NCI-H524 (cell line): ENCODE measurements around the gene GMPPB.

Experiments
- DNase-seq, 2 experiments: peaks; one replicate each; lab custom pipeline; 2025; lab: John Stamatoyannopoulos, UW

Gene GMPPB

DNA sequence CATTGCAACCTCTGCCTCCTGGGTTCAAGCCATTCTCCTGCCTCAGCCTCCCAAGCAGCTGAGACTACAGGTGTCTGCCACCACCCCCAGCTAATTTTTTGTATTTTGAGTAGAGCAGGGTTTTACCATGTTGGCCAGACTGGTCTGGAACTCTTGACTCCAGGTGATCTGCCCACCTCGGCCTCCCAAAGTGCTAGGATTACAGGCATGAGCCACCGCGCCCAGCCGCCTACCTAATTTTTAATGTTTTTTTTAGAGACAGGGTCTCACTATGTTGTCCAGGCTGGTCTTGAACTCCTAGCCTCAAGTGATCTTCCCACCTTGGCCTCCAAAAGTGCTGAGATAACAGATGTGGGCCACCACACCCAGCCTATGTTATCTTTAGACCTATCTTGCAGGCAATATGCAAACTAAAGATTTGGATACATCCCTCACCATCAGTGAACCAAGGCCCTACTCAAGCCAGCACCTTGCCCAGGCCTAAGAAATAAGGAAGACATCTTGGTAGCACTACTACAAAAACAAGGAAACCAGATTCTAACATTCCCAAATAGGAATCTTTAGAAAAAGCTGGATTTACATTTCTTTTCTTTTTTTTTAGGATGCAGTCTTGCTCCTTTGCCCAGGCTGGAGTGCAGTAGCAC is 6.3 kb upstream of the GMPPB start:
- no peak for DNase-seq

DNA sequence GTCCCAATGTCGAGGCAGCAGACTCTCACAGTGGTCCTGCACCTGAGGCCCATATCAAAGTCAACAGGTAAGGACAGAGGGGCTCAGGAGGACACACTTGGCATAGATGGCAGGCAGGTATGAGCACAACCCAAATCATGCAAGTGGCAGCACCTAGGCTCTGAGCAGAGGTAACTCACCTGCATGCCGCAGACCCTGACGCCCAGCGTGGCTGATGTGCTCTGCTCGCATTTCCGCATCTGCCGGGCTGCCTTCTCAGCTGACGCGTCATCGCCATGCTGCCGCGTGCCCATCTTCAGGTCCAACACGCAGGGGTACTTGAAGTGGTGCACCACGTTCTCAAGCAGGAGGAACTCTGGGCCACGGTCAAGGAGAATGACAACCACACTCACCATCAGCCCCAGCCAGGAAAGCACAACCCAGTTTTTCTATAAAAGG is 4.2 kb upstream of the GMPPB start:
- no peak for DNase-seq

DNA sequence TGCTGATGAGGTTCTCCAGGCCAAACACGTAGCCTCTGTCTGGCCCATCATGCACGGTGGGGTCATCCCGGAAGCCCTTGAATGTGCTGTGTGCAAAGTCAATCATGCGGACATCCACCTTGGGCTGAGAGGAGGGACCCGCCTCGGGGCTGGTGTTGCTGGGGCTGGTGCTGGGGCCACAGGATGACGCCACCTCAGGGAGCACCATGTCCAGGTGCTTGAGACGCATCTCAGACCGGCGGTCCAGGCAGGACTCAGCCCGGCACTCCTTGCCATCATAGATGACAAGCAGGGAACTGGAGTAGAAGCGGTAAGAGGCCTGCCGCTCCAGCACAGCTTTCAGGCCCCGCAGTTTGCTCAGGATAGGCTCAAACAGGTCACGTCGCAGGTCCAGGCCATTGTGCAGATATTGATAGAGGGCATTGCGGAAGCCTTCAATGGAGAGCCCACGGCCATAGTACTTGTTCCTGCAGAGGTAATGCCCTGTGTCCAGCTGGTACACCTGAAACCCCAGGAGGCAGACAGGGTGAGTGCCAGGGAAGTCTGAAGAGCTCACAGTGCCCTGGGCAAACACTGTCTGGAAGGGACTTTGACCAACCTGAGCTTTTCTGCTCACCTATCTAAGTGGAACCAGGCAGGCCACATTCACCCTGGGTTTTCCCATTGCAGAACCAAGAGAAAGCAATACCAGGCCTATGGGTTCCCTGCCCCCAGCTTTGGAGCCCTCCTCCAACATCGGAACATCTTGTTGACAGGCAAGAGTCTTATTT is 3.6 kb upstream of the GMPPB start:
- no peak for DNase-seq

DNA sequence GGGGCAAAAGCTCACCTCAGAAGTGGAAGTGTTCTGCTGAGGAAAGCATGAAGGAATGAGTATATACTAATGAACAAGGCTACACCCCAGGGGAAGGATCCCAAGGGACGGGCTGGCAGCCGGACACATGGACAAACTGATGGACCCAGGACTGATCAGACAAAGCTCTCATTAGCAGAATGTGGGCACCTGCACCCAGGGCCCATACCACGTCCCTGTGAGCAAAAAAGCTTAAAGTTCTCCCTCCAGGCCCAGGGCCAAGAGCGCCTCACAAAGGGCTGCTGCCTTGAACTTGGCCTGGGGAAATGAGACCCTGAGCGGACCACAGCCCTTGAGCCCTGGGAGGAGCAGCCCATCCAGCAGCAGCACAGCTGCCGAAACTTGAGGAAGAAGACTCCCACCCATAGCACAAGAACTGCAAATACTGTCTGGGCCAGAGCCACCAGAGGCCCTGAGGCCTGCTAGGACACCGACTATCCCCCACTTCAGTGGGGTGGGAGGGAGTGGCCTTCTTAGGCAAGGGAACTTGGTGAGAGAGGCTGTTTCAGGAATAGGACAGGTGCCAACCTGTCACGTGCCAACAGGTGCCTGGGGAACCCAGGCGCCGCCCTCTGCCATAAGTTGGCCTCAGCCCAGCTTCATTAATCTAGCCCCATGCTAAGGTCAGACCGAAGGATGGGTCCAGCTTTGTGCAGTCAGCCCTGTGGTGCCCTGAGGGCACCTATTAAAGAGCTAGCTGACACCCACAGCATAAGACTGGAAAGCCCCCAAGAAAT is 2.3 kb upstream of the GMPPB start:
- no peak for DNase-seq

DNA sequence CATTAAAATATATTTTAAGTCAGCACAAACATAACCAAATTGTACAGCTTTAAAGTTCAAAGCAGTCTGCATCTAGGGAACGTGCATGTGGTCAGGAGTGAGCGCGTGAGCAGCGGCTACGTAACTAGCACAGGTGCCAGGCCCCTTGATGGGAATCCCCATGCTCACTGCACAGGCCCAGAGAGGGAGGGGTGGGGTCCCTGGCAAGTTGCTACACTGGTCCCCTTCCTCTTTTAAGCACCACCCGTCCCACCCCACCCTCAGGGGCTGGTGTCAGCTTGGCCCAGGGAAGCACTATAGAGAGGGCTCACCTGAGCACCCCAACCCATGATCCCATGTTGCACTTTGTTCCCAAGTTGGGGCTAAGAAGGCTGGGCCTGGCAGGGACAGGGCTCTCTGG is 835 bp upstream of the GMPPB start:
- no peak for DNase-seq

DNA sequence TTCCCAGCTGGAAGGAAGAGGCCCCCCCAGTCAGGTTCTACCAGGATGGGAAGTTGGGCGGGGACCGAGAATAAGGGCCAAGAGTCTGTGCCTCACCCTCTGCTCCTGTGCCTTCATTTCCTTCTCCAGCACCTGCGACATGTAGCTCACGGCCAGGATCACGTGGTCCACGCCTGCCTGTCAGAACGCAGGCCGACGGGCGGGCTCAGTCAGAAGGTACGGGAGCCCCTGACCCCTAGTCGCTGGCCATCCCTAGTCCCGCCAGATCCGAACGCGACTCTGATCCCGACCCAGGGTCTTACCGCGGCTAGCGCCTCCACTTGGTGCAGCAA is 489 bp downstream of the GMPPB start:
- DNase-seq: peak in 1 of 2 experiments; percentile 13

DNA sequence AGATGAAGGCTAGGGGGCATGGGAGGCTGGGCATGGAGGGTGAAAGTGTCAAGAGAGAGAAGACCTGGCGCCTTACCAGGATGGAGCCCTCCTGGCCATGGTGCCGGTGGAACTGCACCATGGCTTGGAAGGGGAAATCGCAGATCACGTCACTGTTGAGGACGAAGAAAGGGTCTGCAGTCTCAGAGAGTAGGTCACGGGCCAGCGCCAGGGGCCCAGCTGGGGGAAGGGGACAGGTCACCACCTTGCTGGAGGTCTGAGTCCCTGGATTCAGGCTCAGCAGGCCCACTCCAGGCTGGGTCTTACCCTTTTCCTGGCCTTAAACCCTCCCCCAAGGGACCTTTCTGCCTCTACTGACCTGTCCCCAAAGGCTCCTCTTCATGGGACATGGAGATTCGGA is 855 bp downstream of the GMPPB start:
- no peak for DNase-seq

DNA sequence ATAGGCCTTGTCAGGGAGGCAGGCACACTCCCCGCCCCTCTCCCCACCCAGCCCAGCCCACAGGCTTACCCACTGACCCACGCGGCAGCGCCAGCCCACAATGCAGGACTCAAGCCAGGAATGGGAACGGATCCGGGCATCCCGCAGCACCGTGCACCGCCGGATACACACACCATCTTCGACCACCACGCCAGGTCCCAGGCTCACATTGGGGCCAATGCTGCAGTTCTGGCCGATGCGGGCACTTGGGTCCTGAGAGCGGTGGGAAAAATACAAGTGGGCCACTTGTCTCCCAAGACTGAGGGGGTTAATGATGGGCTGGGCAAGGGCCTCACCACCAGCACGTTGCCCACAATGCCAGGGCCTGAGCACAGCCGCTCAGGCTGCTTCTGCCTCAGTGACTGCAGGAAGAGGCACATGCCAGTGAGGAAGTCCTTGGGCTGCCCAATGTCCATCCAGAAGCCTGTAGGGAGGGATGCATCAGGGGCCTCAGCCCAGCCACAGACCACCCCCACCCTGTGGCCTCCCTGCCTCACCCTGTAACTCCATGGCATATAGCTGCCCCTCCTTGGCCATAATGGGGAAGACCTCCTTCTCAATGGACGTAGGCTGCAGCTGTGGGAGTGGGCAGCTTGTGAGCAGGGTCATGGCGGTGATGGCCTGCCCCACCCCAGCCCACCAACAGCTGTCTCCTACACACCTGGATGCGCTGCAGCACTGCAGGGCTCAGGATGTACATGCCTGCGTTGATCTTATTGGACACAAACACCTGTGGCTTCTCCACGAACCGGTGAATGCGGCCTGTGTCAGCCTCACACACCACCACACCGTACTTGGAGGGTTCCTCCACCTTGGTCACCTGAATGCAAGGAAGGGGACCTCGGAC is 1.6 kb downstream of the GMPPB start:
- no peak for DNase-seq

DNA sequence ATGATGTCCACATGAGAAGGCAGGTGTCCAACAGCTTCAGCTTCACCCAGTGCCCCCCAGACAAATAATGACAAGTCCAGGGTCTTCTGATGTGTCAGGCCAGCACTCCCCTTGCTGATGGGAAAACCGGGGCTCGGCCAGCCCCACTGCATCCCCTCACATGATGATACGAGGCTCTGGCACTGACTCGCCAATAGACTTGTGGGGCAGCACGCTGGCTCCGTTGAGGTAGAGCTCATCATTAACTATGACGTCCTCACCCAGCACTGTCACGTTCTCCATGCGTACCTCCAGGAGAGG is 2.2 kb downstream of the GMPPB start:
- no peak for DNase-seq

DNA sequence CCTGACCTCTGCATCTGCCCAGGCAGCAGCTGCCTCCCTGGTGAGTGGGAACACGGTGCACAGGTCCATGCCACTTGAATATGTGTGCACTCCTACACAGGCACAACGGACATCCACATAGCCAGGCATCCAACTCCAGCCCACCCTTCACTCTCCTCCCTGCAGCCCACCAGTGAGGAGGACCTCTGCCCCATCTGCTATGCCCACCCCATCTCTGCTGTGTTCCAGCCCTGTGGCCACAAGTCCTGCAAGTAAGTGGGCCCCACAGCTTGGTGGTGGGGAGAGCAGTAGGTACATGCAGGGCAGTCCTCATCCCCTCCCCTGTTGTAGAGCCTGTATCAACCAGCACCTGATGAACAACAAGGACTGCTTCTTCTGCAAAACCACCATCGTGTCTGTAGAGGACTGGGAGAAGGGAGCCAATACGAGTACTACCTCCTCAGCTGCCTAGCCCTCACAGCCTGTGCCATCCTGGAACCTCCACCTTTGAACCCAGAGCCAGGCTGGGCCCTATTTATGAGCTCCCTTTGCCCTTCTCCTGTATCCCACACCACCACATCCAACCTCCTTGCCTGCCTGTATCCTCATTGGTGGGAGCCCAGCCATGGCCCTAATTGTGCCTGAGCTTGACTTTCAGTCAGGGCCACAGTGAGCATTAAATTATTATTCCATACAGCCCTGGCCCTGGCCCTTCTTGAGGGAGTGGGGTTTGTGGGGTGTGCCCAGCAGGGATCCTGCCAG is 2.7 kb downstream of the GMPPB start:
- peak in 1 of 2 experiments; percentile 17 for DNase-seq

DNA sequence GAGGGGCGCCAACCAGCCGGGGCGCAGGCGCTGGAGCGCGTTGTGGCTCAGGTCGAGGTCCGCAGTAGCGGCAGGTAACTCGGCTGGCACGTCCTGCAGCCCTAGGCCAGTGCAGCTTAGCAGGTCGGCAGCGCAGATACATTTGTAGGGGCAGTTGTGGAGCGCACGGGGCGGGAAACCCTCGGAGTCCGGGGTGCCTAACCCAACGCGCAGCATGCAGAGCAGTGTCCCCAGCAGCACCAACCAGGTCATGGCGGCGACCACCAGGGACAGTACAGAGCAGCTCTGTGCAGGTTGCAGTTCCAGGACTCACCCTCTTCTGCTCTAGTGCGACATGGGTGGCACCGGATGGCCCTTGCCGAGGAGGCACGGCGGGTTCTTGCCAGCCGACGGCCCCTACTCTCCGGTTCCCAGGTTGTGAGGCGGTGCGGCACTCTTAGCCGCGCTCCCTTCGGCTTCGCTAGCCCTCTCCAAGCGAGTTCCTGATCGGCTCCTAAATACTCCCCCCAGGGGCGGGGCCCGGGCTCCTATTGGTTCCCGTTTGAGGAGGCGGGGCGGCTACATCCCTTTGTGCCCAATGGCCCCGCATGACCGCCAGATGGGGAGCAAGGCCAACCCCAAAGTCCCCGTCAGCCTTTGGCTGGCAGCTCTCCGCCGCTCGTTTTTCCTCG is 4.4 kb downstream of the GMPPB start, which contains the start of gene AMIGO3:
TSS of gene AMIGO3 (minus strand) at position 471 of the 671 bp plus-strand sequence. CDS start at position 252, 219 bp downstream.
- peak; percentile 92 to 93 for DNase-seq

DNA sequence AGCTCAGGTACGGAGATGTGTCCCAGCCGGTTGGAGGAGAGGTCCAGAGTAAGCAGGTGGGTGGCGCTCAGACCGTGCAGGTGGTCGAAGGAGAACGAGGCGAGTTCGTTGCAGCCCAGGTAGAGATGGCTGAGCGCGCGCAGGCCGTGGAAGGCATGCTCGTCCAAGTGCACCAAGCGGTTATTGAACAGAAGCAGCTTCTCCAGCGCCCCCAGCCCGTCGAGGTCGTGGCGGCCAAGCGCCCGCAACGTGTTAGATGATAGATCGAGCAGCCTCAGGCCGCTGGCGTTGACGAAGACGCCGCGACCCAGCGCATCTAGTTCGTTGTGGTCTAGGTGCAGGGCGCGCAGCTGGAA is 4.9 kb downstream of the GMPPB start:
- DNase-seq: no peak

DNA sequence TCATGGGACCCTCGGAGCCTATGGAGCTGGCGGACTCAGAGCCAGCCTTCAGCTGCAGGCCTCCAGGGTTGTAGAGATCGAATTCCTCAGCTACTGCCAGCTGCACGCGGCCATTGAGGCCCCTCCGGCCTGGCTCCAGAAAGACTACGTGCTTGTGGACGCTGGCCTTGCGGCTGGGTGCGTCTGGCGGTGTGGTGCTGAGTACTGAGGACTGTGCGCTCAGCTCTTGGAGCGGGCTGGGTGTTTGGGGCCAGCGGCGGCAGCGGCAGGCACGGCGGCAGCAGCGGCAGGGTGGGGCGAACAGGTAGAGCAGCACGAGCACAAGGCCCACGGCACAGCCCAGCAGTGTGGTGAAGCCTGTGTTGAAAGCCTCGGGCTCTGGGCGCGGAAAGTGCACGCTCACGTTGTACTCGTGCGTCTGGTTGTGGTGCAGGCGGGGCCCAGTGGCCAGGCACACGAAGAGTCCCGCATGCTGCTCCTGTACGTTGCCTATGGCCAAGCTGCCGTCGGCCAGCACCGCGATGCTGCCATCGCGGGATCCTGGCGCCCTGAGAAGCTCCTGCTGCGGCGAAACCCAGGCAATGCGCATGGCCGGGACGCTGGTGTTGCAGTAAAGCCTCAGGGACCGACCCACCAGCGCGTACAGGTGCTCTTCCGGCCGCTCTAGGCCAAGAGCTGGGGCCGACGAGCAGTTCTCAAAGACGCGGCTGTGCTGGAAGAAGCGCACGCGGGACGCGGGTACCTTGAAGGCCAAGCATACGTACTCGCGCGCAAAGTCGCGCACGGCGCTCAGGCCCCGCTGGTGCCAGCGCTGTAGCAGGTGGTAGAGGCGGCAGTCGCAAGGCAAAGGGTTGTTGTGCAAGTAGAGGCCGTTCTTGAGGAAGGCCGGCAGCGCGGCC is 5.5 kb downstream of the GMPPB start:
- DNase-seq: no peak

DNA sequence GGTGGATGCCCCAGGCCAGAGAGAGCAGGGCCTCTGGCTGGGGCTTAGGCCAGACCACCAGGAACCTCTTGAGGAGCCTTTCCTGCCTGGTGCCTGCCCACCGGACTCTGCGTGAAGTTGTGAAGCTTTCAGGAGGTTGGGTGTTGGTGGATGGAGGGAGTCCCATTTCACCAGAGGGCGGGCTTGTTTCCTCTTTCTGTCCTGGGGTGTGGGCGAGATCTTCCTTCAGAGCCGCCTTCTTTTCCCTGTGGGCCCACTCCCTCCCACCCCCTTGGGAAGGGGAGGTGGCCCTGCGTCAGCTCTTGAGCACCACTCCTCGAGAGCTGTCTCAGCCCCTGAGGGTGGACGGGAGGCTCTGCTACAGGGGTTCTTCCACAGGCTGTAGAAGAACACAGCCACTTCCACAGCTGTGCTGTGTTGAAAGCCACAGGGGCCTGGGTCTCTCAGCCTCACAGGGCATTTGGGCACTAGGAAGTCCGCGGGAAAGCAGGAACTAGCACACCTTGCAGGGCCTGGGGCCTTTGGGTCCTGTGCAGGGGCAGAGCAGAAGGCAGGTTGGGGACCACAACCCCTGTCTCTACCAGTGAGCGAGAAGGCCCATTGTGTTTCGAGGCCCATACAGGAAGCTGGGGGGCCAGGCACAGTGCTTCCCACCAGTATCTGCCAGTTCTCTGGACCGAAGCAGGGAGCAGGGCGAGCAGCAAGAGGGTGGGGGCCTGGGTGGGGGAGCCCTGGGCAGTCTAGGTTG is 6.4 kb downstream of the GMPPB start:
- DNase-seq: no peak

DNA sequence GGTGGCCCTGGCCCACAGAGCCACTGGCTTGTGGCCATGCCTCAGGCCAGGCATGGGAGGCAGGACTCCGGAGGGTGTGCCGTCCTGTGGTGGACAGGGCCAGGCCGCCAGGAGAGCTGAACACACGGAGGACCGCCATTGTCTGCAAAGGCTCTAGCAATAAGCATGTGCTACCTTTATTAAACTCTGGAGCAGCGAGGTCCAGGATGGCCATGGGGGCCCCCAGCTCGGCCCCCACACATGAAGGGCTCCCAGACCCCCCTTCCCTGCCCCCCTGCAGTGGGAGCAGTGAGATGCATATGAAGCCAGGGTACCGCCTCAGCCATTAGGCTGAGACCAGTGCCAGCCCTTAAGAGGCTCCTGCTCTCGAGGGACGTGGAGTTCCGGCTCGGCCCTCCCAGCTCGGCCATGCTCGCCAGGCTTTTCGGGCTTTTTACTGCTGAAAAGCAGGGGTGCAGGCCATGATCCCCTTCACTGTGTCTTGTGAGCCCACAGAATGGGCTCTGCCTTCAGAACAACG is 7.0 kb downstream of the GMPPB start:
- no peak for DNase-seq

DNA sequence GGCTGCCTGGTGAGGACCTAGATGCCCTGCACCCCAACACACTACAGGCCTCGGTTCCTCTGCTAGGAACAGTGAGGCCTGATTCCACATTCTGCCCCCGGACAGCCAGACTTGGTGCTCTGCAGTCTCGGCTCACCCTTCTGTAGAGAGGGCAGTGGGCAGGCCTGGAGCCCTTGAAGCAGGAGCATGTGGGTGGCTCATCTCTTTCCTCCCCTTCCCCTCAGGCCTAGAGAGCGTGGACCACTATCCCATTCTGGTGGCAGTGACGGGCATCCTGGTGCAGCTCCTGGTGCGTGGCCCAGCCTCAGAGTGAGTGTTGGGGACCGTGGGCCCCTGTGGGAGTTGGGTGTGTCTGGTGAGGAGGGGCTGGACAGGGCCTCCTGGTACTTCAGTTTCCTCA is 7.6 kb downstream of the GMPPB start:
- no peak for DNase-seq

DNA sequence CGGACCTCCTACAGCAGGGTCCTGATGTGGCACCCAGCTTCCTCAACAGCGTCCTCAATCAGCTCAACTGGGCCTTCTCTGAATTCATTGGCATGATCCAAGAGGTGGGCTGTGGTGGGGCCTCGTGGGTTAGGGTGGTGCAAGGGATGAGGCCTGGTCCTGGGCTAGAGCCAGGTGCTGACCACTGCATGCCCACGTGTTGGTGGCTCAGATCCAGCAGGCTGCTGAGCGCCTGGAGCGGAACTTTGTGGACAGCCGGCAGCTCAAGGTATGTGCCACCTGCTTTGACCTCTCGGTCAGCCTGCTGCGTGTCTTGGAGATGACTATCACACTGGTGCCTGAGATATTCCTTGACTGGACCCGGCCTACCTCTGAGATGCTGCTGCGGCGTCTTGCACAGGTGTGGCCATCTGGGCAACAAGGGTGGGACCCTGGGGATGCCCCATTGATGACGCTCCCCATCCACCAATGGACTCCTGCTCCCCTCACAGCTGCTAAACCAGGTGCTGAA is 8.1 kb downstream of the GMPPB start:
- no peak for DNase-seq

DNA sequence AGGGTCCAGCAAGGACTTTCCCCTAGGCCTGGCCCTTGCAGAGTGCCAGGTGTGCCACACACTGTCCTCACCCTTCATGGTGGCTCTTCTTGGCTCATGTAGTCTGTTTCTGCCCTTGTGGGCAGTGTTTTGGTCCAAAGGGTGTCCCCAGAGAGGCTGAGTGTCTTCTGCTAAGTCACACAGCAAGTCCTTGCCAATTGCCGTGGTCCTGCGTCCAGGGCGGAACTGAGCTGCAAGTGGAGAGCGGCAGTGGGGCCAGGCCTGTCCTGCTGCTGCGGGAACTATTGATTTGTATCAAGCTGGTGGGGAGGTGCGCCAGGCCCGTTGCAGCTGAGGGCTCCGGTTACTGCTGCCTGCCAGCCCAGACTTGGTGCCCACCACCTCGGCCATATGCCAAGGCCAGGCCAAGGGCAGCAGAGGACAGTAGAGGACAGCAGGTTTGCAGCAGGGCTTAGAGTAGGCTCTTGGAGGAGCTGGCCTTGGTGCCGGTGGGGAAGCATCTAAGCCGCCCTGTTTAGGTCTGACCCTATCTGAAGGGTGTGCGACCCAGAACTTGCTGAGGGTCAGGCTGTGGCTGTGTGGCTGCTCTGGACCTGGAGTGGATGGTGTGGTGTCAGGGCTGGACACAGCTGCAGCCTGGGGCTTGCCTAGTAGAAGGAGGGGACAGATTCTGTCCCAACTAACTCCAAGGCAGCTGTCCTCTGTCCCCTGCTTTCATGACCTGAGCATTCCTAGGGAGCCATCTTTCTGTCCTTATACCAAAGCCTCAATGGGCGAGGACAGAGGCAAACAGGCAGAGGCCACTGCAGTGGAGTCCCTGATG is 8.8 kb downstream of the GMPPB start:
- DNase-seq: no peak
